HUES64 (cell line): ENCODE data around the gene MLLT1.

Experiments
- H3K27ac ChIP-seq: 2 replicates; pipeline ENCODE4 v1.7.0; 2013; ENCODE audit warnings: low read depth, low read length, inconsistent platforms
- H3K27me3 ChIP-seq: 2 replicates; pipeline ENCODE4 v1.6.1; 2013; ENCODE audit warnings: mild to moderate bottlenecking, low read length; ENCODE audit not compliant: insufficient read depth
- H3K36me3 ChIP-seq: 2 replicates; pipeline ENCODE4 v1.6.1; 2013; ENCODE audit warnings: mild to moderate bottlenecking, low read length; ENCODE audit not compliant: insufficient read depth
- H3K4me1 ChIP-seq: 2 replicates; pipeline ENCODE4 v1.6.1; 2013; ENCODE audit warnings: mild to moderate bottlenecking, low read length, moderate library complexity; ENCODE audit not compliant: insufficient read depth
- H3K4me3 ChIP-seq: 2 replicates; pipeline ENCODE4 v1.5.1; 2013; ENCODE audit warnings: mild to moderate bottlenecking, low read length, moderate library complexity
- H3K9ac ChIP-seq: 2 replicates; pipeline ENCODE4 v1.6.1; 2013; ENCODE audit warnings: mild to moderate bottlenecking, low read depth, low read length
- H3K9me3 ChIP-seq: 2 replicates; pipeline ENCODE4 v1.6.1; 2013; ENCODE audit warnings: low read depth, low read length; ENCODE audit not compliant: insufficient read depth
- WGBS: fragments of 150-250, 120-280 bp; methylation state at CpG from one replicate; pipeline ENCODE4 v1.1.7; 2013; ENCODE audit warnings: missing lambda C conversion rate; 5-methylcytosine and 5-hydroxymethylcytosine counted together

Gene MLLT1

DNA sequence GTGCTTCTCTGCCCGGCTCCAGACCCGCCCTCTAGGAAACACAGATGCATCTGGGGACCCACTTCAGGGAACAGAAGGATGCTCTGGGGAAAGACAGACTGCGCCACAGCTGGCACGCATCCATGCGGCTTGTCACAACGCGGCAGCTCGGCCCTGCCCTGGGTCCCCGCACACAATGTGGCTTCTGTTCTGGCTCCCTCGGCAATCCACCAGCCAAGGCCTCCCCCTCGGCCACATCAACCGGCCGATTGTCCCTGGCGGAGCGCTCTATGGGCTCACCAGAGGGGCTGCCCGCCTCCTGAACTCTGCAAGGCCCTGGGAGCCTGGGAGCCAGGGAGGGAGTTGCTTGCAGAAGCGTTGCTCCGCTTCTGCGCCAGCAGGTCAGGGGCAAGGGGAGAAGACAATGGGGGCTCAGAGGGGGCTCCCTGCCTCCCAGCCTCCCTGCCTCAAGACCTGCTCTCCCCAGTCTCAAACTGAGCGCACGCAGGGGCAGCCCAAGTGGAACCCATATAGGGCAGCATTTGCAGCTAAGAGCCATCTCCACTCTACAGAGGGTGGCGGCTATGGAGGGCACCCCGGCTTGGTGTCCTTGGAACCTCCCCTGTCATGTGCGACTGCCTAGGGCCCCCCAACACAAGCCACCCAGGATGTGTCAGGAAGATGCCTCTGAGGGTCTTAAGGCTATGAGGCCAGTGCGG, 37.9 kb downstream of the MLLT1 start:
- 0 out of 2 replicates have a peak, but pooled peaks cover 3% of the 10 kb centered on the region for H3K9me3 ChIP-seq
- no peaks in the 10 kb centered on the region for H3K27me3 ChIP-seq
- no peak overlapping the region for H3K4me3 ChIP-seq
- no peak overlapping the region for H3K9ac ChIP-seq
- 94% methylated on average over 25 of the region's 25 CpGs for WGBS
- no peak overlapping the region for H3K27ac ChIP-seq
- H3K36me3 ChIP-seq, result peaks cover 4% of the 10 kb centered on the region; the same call in 1 of the 2 replicates
- H3K4me1 ChIP-seq, result peaks cover 7% of the 10 kb centered on the region; the same call in 1 of the 2 replicates

DNA sequence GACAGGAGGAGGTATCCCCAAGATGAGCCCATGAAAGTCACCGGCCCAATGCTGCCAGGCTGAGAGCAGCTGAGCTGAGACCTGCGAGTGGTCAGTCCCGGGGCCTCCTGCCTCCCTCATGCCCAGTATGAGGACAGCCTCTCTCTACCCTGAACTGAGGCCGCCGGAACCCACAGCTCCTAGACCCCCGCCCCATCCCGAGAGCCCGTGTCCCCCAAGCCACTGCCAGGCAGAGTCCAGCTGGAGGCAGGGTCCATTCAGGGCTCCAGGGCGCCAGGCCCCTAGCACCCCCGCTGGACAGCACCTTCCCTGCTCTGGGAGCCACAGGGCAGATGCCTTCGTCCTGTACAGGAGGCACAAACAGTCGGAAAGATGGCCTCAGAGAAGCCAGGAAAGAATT, 38.7 kb downstream of the MLLT1 start:
- WGBS, result 94% methylated on average over 12 of the region's 12 CpGs
- 0 out of 2 replicates have a peak, but pooled peaks cover 4% of the 10 kb centered on the region for H3K36me3 ChIP-seq
- no peak overlapping the region for H3K27ac ChIP-seq
- no peak overlapping the region for H3K9ac ChIP-seq
- H3K27me3 ChIP-seq, result no peaks in the 10 kb centered on the region
- H3K9me3 ChIP-seq, result 0 out of 2 replicates have a peak, but pooled peaks cover 1% of the 10 kb centered on the region
- no peak overlapping the region for H3K4me3 ChIP-seq
- H3K4me1 ChIP-seq, result peaks cover 7% of the 10 kb centered on the region; the same call in 1 of the 2 replicates

GRCh38 chr19:6239871-6240676, 39.7 kb downstream of the MLLT1 start:
- Histone ChIP-seq H3K27ac (no peak overlapping the region), H3K36me3 (0 out of 2 replicates have a peak, but pooled peaks cover 4% of the 10 kb centered on the region), H3K9me3 (no peaks in the 10 kb centered on the region), H3K9ac (no peak overlapping the region), H3K4me3 (no peak overlapping the region), H3K27me3 (no peaks in the 10 kb centered on the region), H3K4me1 (peaks cover 7% of the 10 kb centered on the region; the same call in 1 of the 2 replicates)
- WGBS, result 92% methylated on average over 24 of the region's 24 CpGs

- no peak overlapping the region for H3K27ac ChIP-seq
- H3K9ac ChIP-seq, result no peak overlapping the region
- H3K4me1 ChIP-seq, result peaks cover 7% of the 10 kb centered on the region; the same call in 1 of the 2 replicates
- H3K9me3 ChIP-seq, result no peaks in the 10 kb centered on the region
- H3K36me3 ChIP-seq, result 0 out of 2 replicates have a peak, but pooled peaks cover 4% of the 10 kb centered on the region
- 93% methylated on average over 11 of the region's 11 CpGs for WGBS
- no peaks in the 10 kb centered on the region for H3K27me3 ChIP-seq
- H3K4me3 ChIP-seq, result no peak overlapping the region
These were observed 40.4 kb downstream of the MLLT1 start for GRCh38 chr19:6239401-6239844.

- no peak overlapping the region for H3K9ac ChIP-seq
- H3K4me1 ChIP-seq, result 0 out of 2 replicates have a peak, but pooled peaks cover 4% of the 10 kb centered on the region
- no peaks in the 10 kb centered on the region for H3K9me3 ChIP-seq
- H3K27ac ChIP-seq, result no peak overlapping the region
- H3K36me3 ChIP-seq, result 0 out of 2 replicates have a peak, but pooled peaks cover 4% of the 10 kb centered on the region
- no peak overlapping the region for H3K4me3 ChIP-seq
- H3K27me3 ChIP-seq, result no peaks in the 10 kb centered on the region
- 96% methylated on average over 24 of the region's 24 CpGs for WGBS
These were observed 41.0 kb downstream of the MLLT1 start for GRCh38 chr19:6238643-6239281.

- H3K27ac ChIP-seq, result no peak overlapping the region
- 85% methylated on average over 5 of the region's 6 CpGs for WGBS
These were observed 41.5 kb downstream of the MLLT1 start for GRCh38 chr19:6238256-6238642.

DNA sequence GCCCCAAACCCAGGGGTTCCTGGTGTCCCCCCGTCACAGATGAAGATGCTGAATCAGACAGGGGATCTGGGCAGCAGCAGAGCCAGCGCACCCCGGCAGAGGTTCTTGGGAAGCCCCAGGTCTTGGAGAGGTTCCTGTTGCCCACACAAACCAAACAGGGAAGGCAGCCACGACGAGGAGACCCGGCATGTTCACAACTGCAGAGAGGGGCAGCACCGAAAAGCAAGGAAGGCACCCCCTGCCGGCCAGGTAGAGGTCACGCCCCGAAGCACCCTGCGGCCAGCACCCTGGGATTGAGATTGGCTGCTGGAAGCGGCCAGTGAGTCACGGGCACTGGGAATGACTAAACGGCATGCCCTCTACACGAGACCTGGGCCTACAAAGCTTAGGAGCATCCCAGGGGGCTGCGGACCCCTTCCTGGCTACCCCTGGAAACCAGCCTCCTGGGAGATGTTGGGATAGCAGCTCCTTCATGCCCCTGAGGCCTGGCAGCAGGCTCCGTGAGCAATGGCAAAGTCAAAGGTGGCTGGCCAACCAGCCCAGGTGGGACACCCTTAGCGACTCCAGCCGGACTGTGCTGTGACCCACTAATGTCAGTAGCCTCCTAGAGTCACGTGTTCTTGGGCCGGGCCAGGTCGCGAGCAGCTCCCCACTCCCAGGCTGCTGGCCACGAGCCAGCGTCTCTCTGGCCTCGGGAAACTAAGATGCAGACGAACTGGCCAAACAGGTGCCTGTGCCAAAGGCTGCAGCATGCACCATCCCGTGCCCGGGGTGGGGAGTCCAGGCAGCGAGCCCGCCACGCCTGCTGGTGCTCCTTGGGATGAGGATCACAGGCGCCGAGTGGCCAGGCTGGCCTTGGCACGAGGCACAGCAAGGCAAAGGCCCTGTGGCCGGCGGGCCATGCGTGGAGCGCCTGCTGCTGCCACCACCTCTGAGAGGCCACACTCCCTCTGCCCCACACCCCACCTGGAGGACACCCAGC, 43.2 kb downstream of the MLLT1 start:
- Histone ChIP-seq H3K27ac (no peak overlapping the region), H3K4me3 (no peak overlapping the region)

More at GRCh38 chr19:6238256-6238642, 41.5 kb downstream of the MLLT1 start:
- H3K9me3 ChIP-seq, result no peaks in the 10 kb centered on the region
- H3K4me1 ChIP-seq, result 0 out of 2 replicates have a peak, but pooled peaks cover under 1% of the 10 kb centered on the region
- no peaks in the 10 kb centered on the region for H3K27me3 ChIP-seq
- H3K4me3 ChIP-seq, result no peak overlapping the region
- 0 out of 2 replicates have a peak, but pooled peaks cover 4% of the 10 kb centered on the region for H3K36me3 ChIP-seq
- no peak overlapping the region for H3K9ac ChIP-seq

GRCh38 chr19:6235031-6235951, 44.5 kb downstream of the MLLT1 start:
- H3K9ac ChIP-seq, result peak overlapping the region; percentile 32; the same call in 1 of the 2 replicates
- 94% methylated on average over 26 of the region's 26 CpGs for WGBS

More for the DNA sequence above, 43.2 kb downstream of the MLLT1 start:
- Histone ChIP-seq H3K9me3 (no peaks in the 10 kb centered on the region), H3K36me3 (0 out of 2 replicates have a peak, but pooled peaks cover 4% of the 10 kb centered on the region), H3K9ac (0 out of 2 replicates have a peak overlapping the region, but pooled peaks have one; percentile 22), H3K4me1 (no peaks in the 10 kb centered on the region), H3K27me3 (no peaks in the 10 kb centered on the region)
- 93% methylated on average over 39 of the region's 39 CpGs for WGBS

GRCh38 chr19:6234527-6234926, 45.2 kb downstream of the MLLT1 start:
- 90% methylated on average over 7 of the region's 8 CpGs for WGBS
- H3K9me3 ChIP-seq, result no peaks in the 10 kb centered on the region
- no peak overlapping the region for H3K9ac ChIP-seq
- H3K27ac ChIP-seq, result no peak overlapping the region
- no peaks in the 10 kb centered on the region for H3K27me3 ChIP-seq
- peaks cover 11% of the 10 kb centered on the region for H3K36me3 ChIP-seq
- no peaks in the 10 kb centered on the region for H3K4me1 ChIP-seq
- H3K4me3 ChIP-seq, result no peak overlapping the region

More at GRCh38 chr19:6235031-6235951, 44.5 kb downstream of the MLLT1 start:
- no peaks in the 10 kb centered on the region for H3K9me3 ChIP-seq
- no peak overlapping the region for H3K27ac ChIP-seq
- H3K36me3 ChIP-seq, result peaks cover 7% of the 10 kb centered on the region; the same call in 1 of the 2 replicates
- H3K4me1 ChIP-seq, result no peaks in the 10 kb centered on the region
- no peak overlapping the region for H3K4me3 ChIP-seq
- no peaks in the 10 kb centered on the region for H3K27me3 ChIP-seq
